ENCODE measurements around the gene RYR1.

GRCh38 chr19:38534574-38534973 is 101.1 kb downstream of the RYR1 start:
- no peak for TF ChIP-seq GABPA (IDR thresholded peaks at IDR 0.05; ENCODE audit: borderline replicate concordance, insufficient read depth, low read length)
- TF ChIP-seq EP300 (IDR thresholded peaks at IDR 0.05; ENCODE audit: borderline replicate concordance in 1 of 2, low read depth in 2 of 2, low read length in 2 of 2): no peak
- no peak for TF ChIP-seq CTCF (IDR thresholded peaks at IDR 0.05; ENCODE audit: control extremely low read depth in 1 of 3, insufficient read depth in 1 of 3, low read depth in 1 of 3, low read length in 3 of 3)
- no peak for TF ChIP-seq CEBPB (IDR thresholded peaks at IDR 0.05; ENCODE audit: low read depth, low read length)
